H9 (cell line): ENCODE measurements around the gene SPSB4. TPM values are rescaled to one million over a fixed set of nuclear protein-coding genes. Genes with fewer than 3 reads are reported as not detected.

Experiments used
- DNase-seq: peaks from one replicate; pipeline ENCODE4 v3.0.0-alpha.2; 2017
- H2AFZ ChIP-seq: one replicate; pipeline ENCODE4 v1.6.1; 2013; ENCODE audit warnings: mild to moderate bottlenecking, low read length, control low read depth, moderate library complexity
- H2AK5ac ChIP-seq: 2 replicates; pipeline ENCODE4 v1.6.1; 2013; ENCODE audit warnings: low read length, control low read depth, mixed read lengths; ENCODE audit not compliant: insufficient read length
- H2BK120ac ChIP-seq: one replicate; pipeline ENCODE4 v1.6.1; 2013; ENCODE audit warnings: low read depth, mild to moderate bottlenecking, low read length, control low read depth, inconsistent platforms; ENCODE audit not compliant: poor library complexity, severe bottlenecking
- H2BK12ac ChIP-seq: 2 replicates; pipeline ENCODE4 v1.6.1; 2013; ENCODE audit warnings: low read length, control low read depth, mixed read lengths, low read depth; ENCODE audit not compliant: insufficient read length
- H2BK15ac ChIP-seq: 2 replicates; pipeline ENCODE4 v1.6.1; 2013; ENCODE audit warnings: low read depth, low read length, control low read depth
- H2BK20ac ChIP-seq: one replicate; pipeline ENCODE4 v1.6.1; 2013; ENCODE audit warnings: low read depth, mild to moderate bottlenecking, low read length, control low read depth, inconsistent platforms; ENCODE audit not compliant: poor library complexity, severe bottlenecking
- H2BK5ac ChIP-seq: 2 replicates; pipeline ENCODE4 v1.6.1; 2013; ENCODE audit warnings: low read length, control low read depth, mixed read lengths; ENCODE audit not compliant: insufficient read length
- H3K14ac ChIP-seq: 2 replicates; pipeline ENCODE4 v1.6.1; 2013; ENCODE audit warnings: low read length, control low read depth; ENCODE audit not compliant: insufficient read depth
- H3K18ac ChIP-seq: 2 replicates; pipeline ENCODE4 v1.6.1; 2013; ENCODE audit warnings: low read depth, mild to moderate bottlenecking, mixed read lengths, low read length, control low read depth; ENCODE audit not compliant: insufficient read length
- H3K23ac ChIP-seq: 2 replicates; pipeline ENCODE4 v1.6.1; 2013; ENCODE audit warnings: low read length, control low read depth, mixed read lengths, low read depth; ENCODE audit not compliant: insufficient read length
- H3K23me2 ChIP-seq: 2 replicates; pipeline ENCODE4 v1.6.1; 2013; ENCODE audit warnings: low read depth, mild to moderate bottlenecking, mixed read lengths, low read length, control low read depth; ENCODE audit not compliant: insufficient read length, poor library complexity, severe bottlenecking
- H3K27ac ChIP-seq: 2 replicates; pipeline ENCODE4 v1.5.1; 2013; ENCODE audit warnings: low read length, control low read depth, mixed read lengths, low read depth; ENCODE audit not compliant: insufficient read length
- H3K27me3 ChIP-seq: 2 replicates; pipeline ENCODE4 v1.6.1; 2013; ENCODE audit warnings: low read length, control low read depth, inconsistent platforms; ENCODE audit not compliant: insufficient read depth
- H3K4ac ChIP-seq: 2 replicates; pipeline ENCODE4 v1.6.1; 2013; ENCODE audit warnings: low read depth, mild to moderate bottlenecking, control low read depth, inconsistent platforms, low read length, moderate library complexity
- H3K4me1 ChIP-seq: 2 replicates; pipeline ENCODE4 v1.6.1; 2013; ENCODE audit warnings: low read length, control low read depth, inconsistent platforms; ENCODE audit not compliant: insufficient read depth
- H3K4me2 ChIP-seq: 2 replicates; pipeline ENCODE4 v1.6.1; 2013; ENCODE audit warnings: low read length, control low read depth, mixed read lengths; ENCODE audit not compliant: insufficient read length, insufficient read depth
- H3K56ac ChIP-seq: 2 replicates; pipeline ENCODE4 v1.6.1; 2013; ENCODE audit warnings: low read depth, mild to moderate bottlenecking, mixed read lengths, low read length, control low read depth; ENCODE audit not compliant: insufficient read length
- H3K79me1 ChIP-seq: 2 replicates; pipeline ENCODE4 v1.6.1; 2013; ENCODE audit warnings: low read depth, mild to moderate bottlenecking, moderate library complexity, low read length, control low read depth, inconsistent platforms; ENCODE audit not compliant: insufficient read depth, poor library complexity, severe bottlenecking
- H3K79me2 ChIP-seq: 2 replicates; pipeline ENCODE4 v1.6.1; 2013; ENCODE audit warnings: low read length, control low read depth, inconsistent platforms; ENCODE audit not compliant: insufficient read depth
- H3K9ac ChIP-seq: 2 replicates; pipeline ENCODE4 v1.6.1; 2013; ENCODE audit warnings: low read length, control low read depth, mixed read lengths; ENCODE audit not compliant: insufficient read length; ENCODE audit errors: extremely low read depth
- H3K9me3 ChIP-seq: one replicate; pipeline ENCODE4 v1.6.1; 2013; ENCODE audit warnings: low read depth, low read length, inconsistent platforms; ENCODE audit not compliant: control insufficient read depth
- H3T11ph ChIP-seq: one replicate; pipeline ENCODE4 v1.6.1; 2013; ENCODE audit warnings: mild to moderate bottlenecking, low read length, control low read depth, inconsistent platforms
- H4K20me1 ChIP-seq: one replicate; pipeline ENCODE4 v1.6.1; 2013; ENCODE audit not compliant: control insufficient read depth, insufficient read length, insufficient read depth
- H4K5ac ChIP-seq: 2 replicates; pipeline ENCODE4 v1.6.1; 2013; ENCODE audit warnings: low read depth, mild to moderate bottlenecking, mixed read lengths, low read length, control low read depth; ENCODE audit not compliant: insufficient read length
- H4K8ac ChIP-seq: replicated peaks from 2 replicates; pipeline ENCODE4 v1.6.1; 2013; ENCODE audit warnings: low read length, control low read depth, mixed read lengths, low read depth; ENCODE audit not compliant: insufficient read length
- H4K91ac ChIP-seq: 2 replicates; pipeline ENCODE4 v1.6.1; 2013; ENCODE audit warnings: low read depth, mild to moderate bottlenecking, moderate library complexity, mixed read lengths, low read length, control low read depth; ENCODE audit not compliant: insufficient read length
- H3K27ac Mint-ChIP-seq, 3 experiments: 2 replicates in 2 of 3; 3 replicates in 1 of 3; pipeline ENCODE4 v1.8.0; 2020 to 2021; ENCODE audit warnings: mixed read lengths in 3 of 3, mild to moderate bottlenecking in 1 of 3, moderate library complexity in 1 of 3
- H3K27me3 Mint-ChIP-seq: 2 replicates; pipeline ENCODE4 v1.8.0; 2021; ENCODE audit warnings: low read depth, mild to moderate bottlenecking, moderate library complexity, mixed read lengths
- H3K36me3 Mint-ChIP-seq, 3 experiments: 2 replicates in 2 of 3; 3 replicates in 1 of 3; pipeline ENCODE4 v1.8.0; 2020 to 2021; ENCODE audit warnings: low read depth in 3 of 3, mixed read lengths in 3 of 3; ENCODE audit not compliant: insufficient read depth in 1 of 3
- H3K4me1 Mint-ChIP-seq, 2 experiments: 2 replicates each; pipeline ENCODE4 v1.8.0; 2020; ENCODE audit warnings: mixed read lengths in 2 of 2
- H3K4me3 Mint-ChIP-seq, 2 experiments: 2 replicates in 1 of 2; 3 replicates in 1 of 2; pipeline ENCODE4 v1.8.0; 2020 to 2021; ENCODE audit warnings: mild to moderate bottlenecking in 2 of 2, mixed read lengths in 2 of 2, moderate library complexity in 1 of 2
- H3K9me3 Mint-ChIP-seq, 2 experiments: 2 replicates in 1 of 2; 3 replicates in 1 of 2; pipeline ENCODE4 v1.8.0; 2020; ENCODE audit warnings: mild to moderate bottlenecking in 2 of 2, mixed read lengths in 2 of 2, moderate library complexity in 1 of 2
- WGBS: extraction: QIAGEN DNeasy Blood & Tissue Kit; methylation state at CpG from one replicate; pipeline ENCODE4 v1.1.7; 2013; ENCODE audit warnings: missing lambda C conversion rate, low lambda C conversion rate, mixed read lengths; ENCODE audit not compliant: insufficient read length; ENCODE audit errors: extremely low coverage; 5-methylcytosine and 5-hydroxymethylcytosine counted together
- total RNA-seq: library from RNA; stranded (reverse); gene quantifications from 2 replicates; pipeline ENCODE4 v1.2.1, GENCODE V29; 2021
- TF ChIP-seq, protein P1 (sequence below): fragments of 200-600 bp; sonication (generic); conservative IDR thresholded peaks from 3 replicates; pipeline ENCODE4 v1.8.0; 2021; ENCODE audit warnings: antibody characterized with exemption, mild to moderate bottlenecking

SPSB4 gene
- total RNA-seq, 1 experiment from 2014 or later = 6.2 TPM

DNA sequence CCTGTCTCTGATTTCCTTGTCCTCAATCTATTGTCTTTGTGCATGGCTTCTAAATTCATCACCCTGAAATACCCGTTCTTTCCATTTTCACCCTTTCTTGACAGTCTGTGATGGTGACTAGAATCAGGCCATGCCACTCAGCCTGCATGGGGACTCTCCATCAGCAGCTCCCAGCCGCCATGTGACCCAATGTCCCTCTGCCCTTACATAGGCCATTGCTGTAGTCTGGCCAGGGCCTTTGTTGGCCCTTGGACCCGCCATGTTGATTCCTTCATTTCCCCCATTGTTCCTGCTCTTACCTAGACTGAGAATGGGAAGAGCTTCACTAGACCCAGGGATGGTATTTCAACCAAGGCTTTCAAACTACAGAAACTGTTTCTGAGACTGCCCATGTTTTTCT lies 45.8 kb downstream of the SPSB4 start:
- no peak overlapping the region for H3K23ac ChIP-seq
- TF ChIP-seq, protein P1, sequence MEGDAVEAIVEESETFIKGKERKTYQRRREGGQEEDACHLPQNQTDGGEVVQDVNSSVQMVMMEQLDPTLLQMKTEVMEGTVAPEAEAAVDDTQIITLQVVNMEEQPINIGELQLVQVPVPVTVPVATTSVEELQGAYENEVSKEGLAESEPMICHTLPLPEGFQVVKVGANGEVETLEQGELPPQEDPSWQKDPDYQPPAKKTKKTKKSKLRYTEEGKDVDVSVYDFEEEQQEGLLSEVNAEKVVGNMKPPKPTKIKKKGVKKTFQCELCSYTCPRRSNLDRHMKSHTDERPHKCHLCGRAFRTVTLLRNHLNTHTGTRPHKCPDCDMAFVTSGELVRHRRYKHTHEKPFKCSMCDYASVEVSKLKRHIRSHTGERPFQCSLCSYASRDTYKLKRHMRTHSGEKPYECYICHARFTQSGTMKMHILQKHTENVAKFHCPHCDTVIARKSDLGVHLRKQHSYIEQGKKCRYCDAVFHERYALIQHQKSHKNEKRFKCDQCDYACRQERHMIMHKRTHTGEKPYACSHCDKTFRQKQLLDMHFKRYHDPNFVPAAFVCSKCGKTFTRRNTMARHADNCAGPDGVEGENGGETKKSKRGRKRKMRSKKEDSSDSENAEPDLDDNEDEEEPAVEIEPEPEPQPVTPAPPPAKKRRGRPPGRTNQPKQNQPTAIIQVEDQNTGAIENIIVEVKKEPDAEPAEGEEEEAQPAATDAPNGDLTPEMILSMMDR = no peak
- no peaks in the 10 kb centered on the region for H3K27me3 ChIP-seq
- H3K4me2 ChIP-seq = no peak overlapping the region
- H3K27ac Mint-ChIP-seq = no peak overlapping the region
- no peak overlapping the region for H2BK15ac ChIP-seq
- H3K9ac ChIP-seq = no peak overlapping the region
- no peak overlapping the region for H2BK12ac ChIP-seq
- peaks cover 4 to 12% (median 9%) of the 10 kb centered on the region in 3 experiments; a peak in 6 of 7 replicates for H3K36me3 Mint-ChIP-seq
- H2AFZ ChIP-seq = no peak overlapping the region
- H2AK5ac ChIP-seq = no peak overlapping the region
- H3K56ac ChIP-seq = no peak overlapping the region
- 0 out of 2 replicates have a peak, but pooled peaks cover under 1% of the 10 kb centered on the region for H3K4me1 ChIP-seq
- no peak overlapping the region for H3K14ac ChIP-seq
- H3K27ac ChIP-seq = no peak overlapping the region
- no peak overlapping the region for H3K18ac ChIP-seq
- WGBS = no CpG with 5 or more reads among the region's 3 CpGs
- no peak overlapping the region for H4K91ac ChIP-seq
- no peaks in the 10 kb centered on the region for H4K20me1 ChIP-seq
- H3T11ph ChIP-seq = no peak overlapping the region
- H2BK5ac ChIP-seq = no peak overlapping the region
- no peaks in the 10 kb centered on the region for H3K79me1 ChIP-seq
- no peak overlapping the region for H2BK20ac ChIP-seq
- no peak overlapping the region for H4K8ac ChIP-seq
- H3K9me3 Mint-ChIP-seq = peaks cover 6 to 12% of the 10 kb centered on the region in 2 experiments; a peak in 4 of 5 replicates
- H3K4me3 Mint-ChIP-seq = no peak overlapping the region
- H3K9me3 ChIP-seq = no peaks in the 10 kb centered on the region
- no peak overlapping the region for H2BK120ac ChIP-seq
- no peaks in the 10 kb centered on the region for H3K79me2 ChIP-seq
- no peak for DNase-seq
- no peak overlapping the region for H3K4ac ChIP-seq
- no peak overlapping the region for H4K5ac ChIP-seq
- H3K27me3 Mint-ChIP-seq = no peaks in the 10 kb centered on the region
- H3K23me2 ChIP-seq = no peaks in the 10 kb centered on the region
- peaks cover 25 to 28% of the 10 kb centered on the region in 2 experiments for H3K4me1 Mint-ChIP-seq
